ENCODE data around the gene FFAR2.

DNA sequence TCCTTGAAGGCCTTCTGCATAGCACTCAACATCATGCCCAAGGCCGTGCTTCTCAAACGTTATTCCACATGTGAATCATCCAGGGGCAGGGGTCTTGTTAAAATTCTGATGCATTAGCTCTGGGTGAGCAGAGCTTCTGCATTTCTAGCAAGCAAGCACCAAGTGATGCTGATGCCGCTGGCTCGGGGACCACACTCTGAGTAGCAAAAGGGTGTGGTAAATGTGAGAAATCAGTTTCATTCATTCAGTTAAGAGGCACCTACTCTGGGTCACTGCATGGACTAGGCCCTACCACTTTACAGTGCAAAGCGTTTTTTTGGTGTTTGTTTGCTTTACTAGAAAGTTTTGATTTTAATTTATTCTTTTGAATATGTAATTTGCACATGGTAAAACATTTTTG, 35.0 kb downstream of the FFAR2 start:
- TF ChIP-seq, protein P1, sequence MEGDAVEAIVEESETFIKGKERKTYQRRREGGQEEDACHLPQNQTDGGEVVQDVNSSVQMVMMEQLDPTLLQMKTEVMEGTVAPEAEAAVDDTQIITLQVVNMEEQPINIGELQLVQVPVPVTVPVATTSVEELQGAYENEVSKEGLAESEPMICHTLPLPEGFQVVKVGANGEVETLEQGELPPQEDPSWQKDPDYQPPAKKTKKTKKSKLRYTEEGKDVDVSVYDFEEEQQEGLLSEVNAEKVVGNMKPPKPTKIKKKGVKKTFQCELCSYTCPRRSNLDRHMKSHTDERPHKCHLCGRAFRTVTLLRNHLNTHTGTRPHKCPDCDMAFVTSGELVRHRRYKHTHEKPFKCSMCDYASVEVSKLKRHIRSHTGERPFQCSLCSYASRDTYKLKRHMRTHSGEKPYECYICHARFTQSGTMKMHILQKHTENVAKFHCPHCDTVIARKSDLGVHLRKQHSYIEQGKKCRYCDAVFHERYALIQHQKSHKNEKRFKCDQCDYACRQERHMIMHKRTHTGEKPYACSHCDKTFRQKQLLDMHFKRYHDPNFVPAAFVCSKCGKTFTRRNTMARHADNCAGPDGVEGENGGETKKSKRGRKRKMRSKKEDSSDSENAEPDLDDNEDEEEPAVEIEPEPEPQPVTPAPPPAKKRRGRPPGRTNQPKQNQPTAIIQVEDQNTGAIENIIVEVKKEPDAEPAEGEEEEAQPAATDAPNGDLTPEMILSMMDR (IDR thresholded peaks at IDR 0.05) = no peak
- TF ChIP-seq ZFX (IDR thresholded peaks at IDR 0.05; ENCODE audit: borderline replicate concordance) = no peak
